ENCODE data around the gene STYXL1. TPM values are rescaled to one million over a fixed set of nuclear protein-coding genes. Genes with fewer than 3 reads are reported as not detected.
A peak's percentile ranks its signal among the peaks of the same experiment; 100 is the strongest.

Gene STYXL1
- total RNA-seq, 2 donors from 2014 or later = 20.8 to 24.7 TPM

GRCh38 chr7:75967487-75967997, 80.3 kb downstream of the STYXL1 start:
- Histone ChIP-seq H3K27ac (peak overlapping the region in 2 of 4 donors; percentile 47 to 53), H3K27me3 (no peaks in the 10 kb centered on the region), H3K4me3 (no peak overlapping the region), H3K4me1 (peaks cover 12% of the 10 kb centered on the region), H3K36me3 (replicated peaks in 1 of 2; ENCODE audit: insufficient read depth in 1 of 2, low read depth in 2 of 2) (no peaks in the 10 kb centered on the region), H3K9me3 (no peaks in the 10 kb centered on the region)
- TF ChIP-seq CTCF (IDR thresholded peaks at IDR 0.05) (no peak), POLR2A (IDR thresholded peaks at IDR 0.05) (no peak)
- ATAC-seq = peak; percentile 22
- intact Hi-C loops (cut with DNase I) = no loop called here
- 48 to 67% methylated on average over 8 to 13 of the region's 13 CpGs for WGBS, 2 donors
- no peak for DNase-seq

DNA sequence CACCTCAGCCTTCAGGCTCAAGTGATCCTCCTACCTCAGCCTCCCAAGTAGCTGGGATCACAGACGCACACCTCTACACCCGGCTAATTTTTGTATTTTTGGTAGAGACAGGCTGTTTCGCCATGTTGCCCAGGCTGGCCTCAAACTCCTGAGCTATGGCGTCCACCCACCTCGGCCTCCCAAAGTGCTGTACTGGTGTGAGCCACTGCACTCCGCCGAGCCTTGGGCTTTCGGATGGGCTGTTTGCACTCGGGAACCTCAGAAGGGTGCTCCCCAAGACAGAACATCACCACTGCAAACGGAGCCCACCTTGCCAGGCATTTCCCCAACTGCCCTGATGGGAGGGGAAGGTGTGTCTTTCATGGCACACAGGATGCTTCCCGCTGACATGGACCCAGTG, 80.7 kb downstream of the STYXL1 start:
- no peak for TF ChIP-seq CTCF (IDR thresholded peaks at IDR 0.05)
- no peak for TF ChIP-seq POLR2A (IDR thresholded peaks at IDR 0.05)
- H3K4me3 ChIP-seq = no peak overlapping the region
- peaks cover 16% of the 10 kb centered on the region for H3K4me1 ChIP-seq
- DNase-seq = no peak
- no peaks in the 10 kb centered on the region for H3K27me3 ChIP-seq
- 92 to 94% methylated on average over 6 to 11 of the region's 11 CpGs for WGBS, 2 donors
- H3K36me3 ChIP-seq (replicated peaks in 1 of 2; ENCODE audit: insufficient read depth in 1 of 2, low read depth in 2 of 2) = no peaks in the 10 kb centered on the region
- intact Hi-C loops (cut with DNase I) = no loop called here
- H3K27ac ChIP-seq = peak overlapping the region in 2 of 4 donors; percentile 47 to 53
- no peak for ATAC-seq
- H3K9me3 ChIP-seq = no peaks in the 10 kb centered on the region

GRCh38 chr7:75966190-75966961, 81.4 kb downstream of the STYXL1 start:
- intact Hi-C loops (cut with DNase I) = no loop called here
- peak in 2 of 4 donors; percentile 33 to 53 for DNase-seq
- no peaks in the 10 kb centered on the region for H3K36me3 ChIP-seq (replicated peaks in 1 of 2; ENCODE audit: insufficient read depth in 1 of 2, low read depth in 2 of 2)
- TF ChIP-seq CTCF (IDR thresholded peaks at IDR 0.05) (no peak), POLR2A (IDR thresholded peaks at IDR 0.05) (no peak)
- no peaks in the 10 kb centered on the region for H3K9me3 ChIP-seq
- H3K4me3 ChIP-seq = no peak overlapping the region
- peak; percentile 49 for ATAC-seq
- H3K4me1 ChIP-seq = peaks cover 18% of the 10 kb centered on the region
- WGBS, 2 donors = 75 to 79% methylated on average over 26 of the region's 26 CpGs
- H3K27me3 ChIP-seq = no peaks in the 10 kb centered on the region
- H3K27ac ChIP-seq = peak overlapping the region in 2 of 4 donors; percentile 54 to 58

- no peaks in the 10 kb centered on the region for H3K36me3 ChIP-seq (replicated peaks in 1 of 2; ENCODE audit: insufficient read depth in 1 of 2, low read depth in 2 of 2)
- no peak for DNase-seq
- H3K4me3 ChIP-seq = no peak overlapping the region
- ATAC-seq = no peak
- H3K4me1 ChIP-seq = peaks cover 18% of the 10 kb centered on the region
- H3K27me3 ChIP-seq = no peaks in the 10 kb centered on the region
- H3K27ac ChIP-seq = peak overlapping the region in 2 of 4 donors; percentile 54 to 58
- no peak for TF ChIP-seq POLR2A (IDR thresholded peaks at IDR 0.05)
- no peak for TF ChIP-seq CTCF (IDR thresholded peaks at IDR 0.05)
- H3K9me3 ChIP-seq = no peaks in the 10 kb centered on the region
- intact Hi-C loops (cut with DNase I) = no loop called here
- 83 to 86% methylated on average over 6 to 13 of the region's 13 CpGs for WGBS, 2 donors
Measured at GRCh38 chr7:75965617-75966016, 82.2 kb downstream of the STYXL1 start.

Data from body of pancreas (tissue), 4 donors.